ENCODE measurements around the gene SLC35F3.
"Not testable (repeated sequence)": the region's sequence is repeated elsewhere in the genome, so short reads cannot be mapped to it uniquely, and the experiment has no call there.

The SLC35F3 gene

DNA sequence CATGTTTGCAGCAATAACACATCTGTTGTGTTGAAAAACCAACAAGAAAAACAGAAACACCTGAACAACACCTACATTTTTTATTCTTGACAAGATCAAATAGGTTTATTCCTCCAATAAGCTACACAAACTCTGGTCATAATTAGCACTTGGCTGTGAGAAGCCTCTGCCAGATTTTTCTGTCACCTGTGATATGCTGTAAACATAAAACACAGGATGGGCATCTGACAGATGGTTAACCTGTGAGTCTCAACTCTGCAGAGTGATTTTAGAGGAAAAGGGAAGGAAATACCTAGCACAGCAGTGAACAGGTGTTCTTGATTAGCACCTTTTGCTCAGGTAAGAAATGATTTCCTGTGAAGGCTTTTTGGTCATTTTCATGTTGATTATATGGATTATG, 293.4 kb downstream of the SLC35F3 start:
- no peak for DNase-seq (ENCODE audit: low spot score)

DNA sequence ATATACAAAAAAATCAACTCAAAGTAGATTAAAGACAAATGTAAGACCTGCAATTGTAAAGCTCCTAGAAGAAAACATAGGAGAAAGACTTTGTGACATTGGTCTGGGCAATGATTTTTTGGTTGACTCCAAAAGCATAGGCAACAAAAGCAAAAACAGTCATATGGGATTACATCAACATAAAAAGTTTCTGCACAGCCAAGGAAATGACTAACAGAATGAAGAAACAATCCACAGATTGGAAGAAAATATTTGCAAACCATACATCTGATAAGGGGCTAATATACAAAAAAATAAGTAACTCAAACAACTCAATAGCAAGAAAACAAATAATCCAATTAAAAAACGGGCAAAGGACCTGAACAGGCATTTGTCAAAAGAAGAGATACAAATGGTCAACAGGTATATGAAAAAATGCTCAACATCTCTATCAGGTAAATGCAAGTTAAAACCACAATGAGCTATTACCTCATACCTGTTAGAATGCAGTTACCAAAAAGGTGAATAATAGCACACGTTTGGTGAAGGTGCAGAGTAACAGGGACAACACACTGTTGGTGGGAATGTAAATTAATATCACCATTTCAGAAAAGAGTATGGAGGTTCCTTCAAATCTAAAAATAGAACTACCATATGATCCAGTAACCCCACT, 295.1 kb downstream of the SLC35F3 start:
- no peak for DNase-seq (ENCODE audit: low spot score)

DNA sequence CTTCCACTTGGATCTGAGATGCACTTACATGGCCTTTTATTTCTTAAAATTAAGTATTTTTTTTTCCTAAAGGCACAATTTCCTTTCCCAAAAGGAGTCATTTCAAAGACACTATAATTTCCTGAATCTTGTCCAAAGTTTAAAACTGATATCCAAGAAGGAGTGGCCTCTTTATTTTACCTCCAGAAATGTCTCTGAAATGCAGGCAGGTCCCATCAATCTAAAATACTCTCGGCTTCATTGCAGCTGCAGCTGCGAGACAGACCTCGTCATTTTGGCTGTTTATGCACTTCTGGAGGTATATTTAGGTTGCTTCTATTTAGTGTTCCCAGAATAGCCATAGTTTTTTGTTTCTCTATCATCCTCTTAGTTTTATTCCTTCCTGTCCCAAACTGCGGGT, 296.1 kb downstream of the SLC35F3 start:
- no peak for DNase-seq (ENCODE audit: low spot score)

DNA sequence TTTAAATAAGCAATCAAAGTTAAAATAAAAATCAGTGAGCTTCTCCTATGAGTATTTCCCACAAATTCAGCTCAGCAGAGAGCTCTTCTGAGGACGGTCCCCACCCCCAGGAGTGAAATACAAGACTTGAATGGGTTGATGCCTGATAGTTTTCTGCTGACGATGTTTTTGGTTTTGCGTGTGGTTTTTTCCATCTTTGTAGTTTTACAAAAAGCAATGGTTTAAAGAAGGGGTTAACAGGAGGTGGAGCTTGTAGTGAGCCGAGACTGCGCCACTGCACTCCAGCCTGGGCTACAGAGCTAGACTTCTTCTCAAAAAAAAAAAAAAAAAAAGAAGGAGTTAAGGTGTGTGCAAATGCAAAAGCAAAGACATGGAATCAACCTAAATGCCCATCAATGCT, 297.1 kb downstream of the SLC35F3 start:
- DNase-seq (ENCODE audit: low spot score) = no peak

GRCh38 chr1:234205966-234206365, 301.5 kb downstream of the SLC35F3 start:
- no peak for DNase-seq (ENCODE audit: low spot score)

GRCh38 chr1:234206651-234207284, 302.3 kb downstream of the SLC35F3 start:
- no peak for DNase-seq (ENCODE audit: low spot score)

DNA sequence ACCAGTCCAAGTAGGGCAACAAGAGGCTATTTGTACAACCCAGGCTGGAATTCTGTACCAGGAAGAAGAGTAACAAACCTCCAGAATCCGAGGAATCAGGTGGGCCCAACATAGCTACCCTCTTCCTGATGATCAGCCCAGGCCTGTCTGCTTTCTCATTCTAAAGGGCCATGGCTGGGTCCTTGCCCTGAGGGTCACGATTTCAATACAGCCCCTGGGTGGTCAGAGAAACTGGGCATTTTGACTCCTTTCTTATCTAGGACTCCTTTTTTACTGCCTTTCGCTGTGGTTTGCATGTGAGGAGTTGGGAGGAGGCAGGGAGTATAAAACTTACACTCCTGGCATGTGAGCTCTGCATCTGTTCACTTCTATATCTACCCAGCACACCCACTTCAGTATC, 303.9 kb downstream of the SLC35F3 start:
- DNase-seq (ENCODE audit: low spot score) = no peak

GRCh38 chr1:234208791-234209190, 304.3 kb downstream of the SLC35F3 start:
- no peak for DNase-seq (ENCODE audit: low spot score)

DNA sequence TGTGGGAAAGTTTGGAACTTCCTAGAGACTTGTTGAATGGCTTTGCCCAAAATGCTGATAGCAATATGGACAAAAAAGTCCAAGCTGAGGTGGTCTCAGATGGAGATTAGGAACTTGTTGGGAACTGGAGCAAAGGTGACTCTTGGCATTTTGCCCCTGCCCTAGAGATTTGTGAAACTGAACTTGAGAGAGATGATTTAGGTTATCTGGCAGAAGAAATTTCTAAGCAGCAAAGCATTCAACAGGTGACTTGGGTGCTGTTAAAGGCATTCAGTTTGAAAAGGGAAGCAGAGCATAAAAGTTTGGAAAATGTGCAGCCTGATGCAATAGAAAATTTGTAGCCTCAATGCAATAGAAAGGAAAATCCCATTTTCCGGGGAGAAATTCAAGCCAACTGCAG, 306.0 kb downstream of the SLC35F3 start:
- DNase-seq (ENCODE audit: low spot score) = not testable (repeated sequence)

GRCh38 chr1:234211855-234212254, 307.4 kb downstream of the SLC35F3 start:
- DNase-seq (ENCODE audit: low spot score) = not testable (repeated sequence)

GRCh38 chr1:234212764-234213657, 308.5 kb downstream of the SLC35F3 start:
- peak; percentile 49 for DNase-seq (ENCODE audit: low spot score)

- no peak for DNase-seq (ENCODE audit: low spot score)
Measured at GRCh38 chr1:234213658-234214128, 309.2 kb downstream of the SLC35F3 start.

GRCh38 chr1:234214129-234214910, 309.8 kb downstream of the SLC35F3 start:
- DNase-seq (ENCODE audit: low spot score) = no peak

GRCh38 chr1:234214911-234215892, 310.7 kb downstream of the SLC35F3 start:
- no peak for DNase-seq (ENCODE audit: low spot score)

DNA sequence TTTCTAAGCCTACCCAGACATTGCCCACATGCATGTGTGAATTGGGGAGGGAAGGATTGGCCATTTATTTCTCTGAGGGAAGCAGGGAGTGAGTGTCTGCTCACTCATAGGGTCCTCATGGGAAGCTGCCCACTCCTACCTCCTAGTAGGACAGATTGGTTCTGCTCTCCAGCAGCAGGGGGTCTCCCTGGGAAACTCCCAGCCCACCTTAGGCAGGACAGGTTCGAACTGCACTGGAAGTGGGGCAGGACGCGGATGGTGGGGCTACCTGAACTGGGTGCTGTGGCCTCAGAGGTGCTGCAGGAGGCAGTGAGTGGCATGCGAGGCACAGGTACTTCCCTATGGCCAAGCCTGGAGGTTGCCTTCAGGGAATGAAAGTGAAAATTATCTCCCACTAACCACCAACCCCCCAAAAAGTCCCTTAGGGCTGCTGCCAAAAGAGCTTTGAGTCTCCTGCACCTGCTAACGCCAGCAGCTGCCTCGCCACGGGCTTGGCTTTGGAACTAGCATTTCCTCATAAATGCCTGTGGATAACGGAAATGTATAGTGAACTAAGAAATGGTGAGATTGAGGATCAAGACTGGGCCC, 311.7 kb downstream of the SLC35F3 start:
- DNase-seq (ENCODE audit: low spot score) = no peak

- DNase-seq (ENCODE audit: low spot score) = no peak
Measured at GRCh38 chr1:234217316-234217840, 312.9 kb downstream of the SLC35F3 start.

DNA sequence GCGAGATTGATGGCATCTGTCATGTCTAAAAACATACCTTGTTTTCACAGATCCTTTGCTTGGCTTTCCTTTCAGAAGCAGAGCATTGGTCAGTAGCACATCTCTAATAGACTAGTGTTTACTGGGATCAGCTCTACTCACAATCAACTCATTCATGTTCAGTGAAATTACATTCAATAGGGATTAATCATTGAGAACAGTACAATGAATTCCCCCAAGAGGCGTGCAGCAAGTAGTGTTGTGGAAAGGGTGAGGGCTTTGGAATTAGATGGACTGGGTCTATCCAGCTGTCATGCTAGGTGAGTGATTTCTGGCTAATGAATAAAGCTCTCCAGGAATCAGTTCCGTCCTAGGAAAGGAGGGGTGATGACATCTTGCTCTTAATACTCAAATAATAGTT, 313.6 kb downstream of the SLC35F3 start:
- no peak for DNase-seq (ENCODE audit: low spot score)

DNA sequence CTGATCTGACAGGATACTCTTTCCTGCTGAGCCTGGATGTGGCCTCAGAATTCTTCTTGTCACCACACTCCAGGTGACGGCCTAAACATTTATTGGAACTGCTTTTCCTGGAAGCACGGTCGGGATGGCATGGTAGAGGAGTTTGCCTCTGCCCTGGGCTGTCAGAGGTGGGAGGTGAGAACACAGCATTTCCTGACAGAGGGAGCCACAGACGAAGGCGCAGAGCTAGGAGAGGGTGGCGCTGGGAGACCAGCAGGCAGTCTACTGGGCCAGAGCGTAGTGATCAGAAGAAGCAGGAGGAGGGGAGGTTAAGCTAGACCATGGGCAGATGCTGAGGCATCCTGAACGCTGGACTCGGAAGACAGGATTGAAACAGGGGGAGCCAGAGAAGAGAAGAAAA, 315.2 kb downstream of the SLC35F3 start:
- DNase-seq (ENCODE audit: low spot score) = no peak

- DNase-seq (ENCODE audit: low spot score) = no peak
Measured at GRCh38 chr1:234221601-234222000, 317.1 kb downstream of the SLC35F3 start.

Data from NAMALWA (cell line).